Fibroblast of villous mesenchyme (primary cell): ENCODE measurements around the gene KRT6B. TPM values are rescaled to one million over a fixed set of nuclear protein-coding genes. Genes with fewer than 3 reads are reported as not detected.
"Not testable (repeated sequence)": the region's sequence is repeated elsewhere in the genome, so short reads cannot be mapped to it uniquely, and the experiment has no call there.

Experiments used
- DNase-seq: peaks from one replicate; pipeline ENCODE4 v3.0.0-alpha.2; 2010; ENCODE audit warnings: low read depth
- H3K4me3 ChIP-seq: 2 replicates; pipeline ENCODE4 v1.5.1; 2011; ENCODE audit warnings: low read depth, mild to moderate bottlenecking, low read length
- CTCF ChIP-seq: IDR thresholded peaks from 2 replicates; pipeline ENCODE4 v1.5.1; 2012; ENCODE audit warnings: low read depth, mild to moderate bottlenecking, low read length; ENCODE audit not compliant: insufficient read depth
- total RNA-seq: library from RNA; depleted of rRNA; stranded (reverse); fragments of >200 nt; gene quantifications from 2 replicates; pipeline ENCODE4 v1.2.3, GENCODE V29; 2012

KRT6B gene
- total RNA-seq, 1 donor = not detected

- TF ChIP-seq CTCF = no peak
Observed at GRCh38 chr12:52413782-52414345, 38.1 kb downstream of the KRT6B start.

GRCh38 chr12:52413202-52413601 is 38.7 kb downstream of the KRT6B start:
- TF ChIP-seq CTCF = no peak
- H3K4me3 ChIP-seq = no peak overlapping the region
- DNase-seq = no peak

More at GRCh38 chr12:52413782-52414345, 38.1 kb downstream of the KRT6B start:
- H3K4me3 ChIP-seq = no peak overlapping the region
- no peak for DNase-seq

- no peak for TF ChIP-seq CTCF
- no peak overlapping the region for H3K4me3 ChIP-seq
- DNase-seq = no peak
Observed at GRCh38 chr12:52411815-52412214, 40.1 kb downstream of the KRT6B start.

- DNase-seq, H3K4me3 ChIP-seq: not testable (repeated sequence)
Observed at GRCh38 chr12:52410589-52411248, 41.2 kb downstream of the KRT6B start.

- no peak for TF ChIP-seq CTCF
- no peak for DNase-seq
Observed at GRCh38 chr12:52407918-52408317, 44.0 kb downstream of the KRT6B start.

GRCh38 chr12:52405922-52406385 is 46.0 kb downstream of the KRT6B start, which contains the start of gene KRT82:
Gene KRT82 (minus strand): TSS chr12:52406335. CDS start chr12:52406277, 58 bp downstream.
- H3K4me3 ChIP-seq = no peak within 1 kb of the TSS
- no peak for TF ChIP-seq CTCF
- DNase-seq = no peak

More at GRCh38 chr12:52407918-52408317, 44.0 kb downstream of the KRT6B start:
- no peak overlapping the region for H3K4me3 ChIP-seq

- H3K4me3 ChIP-seq = no peak overlapping the region
- no peak for DNase-seq
- TF ChIP-seq CTCF = peak; percentile 2
Observed at GRCh38 chr12:52404951-52405350, 47.0 kb downstream of the KRT6B start.
